Aorta (tissue), 5 donors: ENCODE results near the gene HNRNPC. TPM values are rescaled to one million over a fixed set of nuclear protein-coding genes. Genes with fewer than 3 reads are reported as not detected.
"Not testable (repeated sequence)": the region's sequence is repeated elsewhere in the genome, so short reads cannot be mapped to it uniquely, and the experiment has no call there.

Experiments
- ATAC-seq: fragments of 200-7000 bp; cut with Tn5 transposase; one replicate; pipeline ENCODE4 v1.9.1; 2022; ENCODE audit warnings: moderate library complexity; ENCODE audit not compliant: low FRiP score
- DNase-seq, 2 donors: peaks; one replicate each; pipeline ENCODE4 v3.0.0-alpha.2; 2020
- H3K27ac ChIP-seq, 2 donors: one replicate each; pipeline ENCODE4 v1.5.1; 2013; ENCODE audit warnings: low read length in 2 of 2, mild to moderate bottlenecking in 2 of 2, moderate library complexity in 2 of 2, control low read depth in 1 of 2, inconsistent platforms in 1 of 2, low read depth in 1 of 2
- H3K27me3 ChIP-seq, 2 donors: one replicate each; pipeline ENCODE4 v1.6.1; 2013; ENCODE audit warnings: control low read depth in 1 of 2, low read length in 1 of 2, mild to moderate bottlenecking in 1 of 2, moderate library complexity in 1 of 2; ENCODE audit not compliant: insufficient read depth in 2 of 2, control insufficient read depth in 1 of 2
- H3K36me3 ChIP-seq, 2 donors: one replicate each; pipeline ENCODE4 v1.6.1; 2013; ENCODE audit warnings: control low read depth in 1 of 2, low read length in 1 of 2, mild to moderate bottlenecking in 1 of 2; ENCODE audit not compliant: insufficient read depth in 2 of 2, control insufficient read depth in 1 of 2
- H3K4me1 ChIP-seq, 2 donors: one replicate each; pipeline ENCODE4 v1.6.1; 2013; ENCODE audit warnings: low read length in 2 of 2, control low read depth in 1 of 2, mild to moderate bottlenecking in 1 of 2, moderate library complexity in 1 of 2; ENCODE audit not compliant: insufficient read depth in 2 of 2, control insufficient read depth in 1 of 2
- H3K4me3 ChIP-seq, 2 donors: one replicate each; pipeline ENCODE4 v1.5.1; 2013; ENCODE audit warnings: low read length in 2 of 2, control low read depth in 1 of 2, mild to moderate bottlenecking in 1 of 2
- H3K9me3 ChIP-seq: one replicate; pipeline ENCODE4 v1.6.1; 2013; ENCODE audit warnings: mild to moderate bottlenecking, low read length; ENCODE audit not compliant: control insufficient read depth
- WGBS, 2 donors: extraction: QIAGEN DNeasy Blood & Tissue Kit; methylation state at CpG; one replicate each; pipeline ENCODE4 v1.1.7; 2013; 5-methylcytosine and 5-hydroxymethylcytosine counted together
- intact Hi-C, 2 donors: fragments of 100-400 bp; cut with DNase I; formaldehyde crosslinking; loops; one replicate each; pipeline versions ENCODE4 v1.14.2 to v1.15.0; 2022
- polyA plus RNA-seq, 2 donors: library from polyadenylated mRNA; stranded (reverse); fragments of 200-250 nt; gene quantifications; one replicate each; pipeline ENCODE4 v1.2.3, GENCODE V29; 2013
- total RNA-seq, 2 donors: library from RNA; stranded (reverse); fragmentation: NEBNext Ultra II Directional; extraction: Animal tissue kit (Norgen Biotek cat#: 25700); gene quantifications; one replicate each; pipeline ENCODE4 v1.2.1, GENCODE V29; 2021
- donor health status: healthy with polysubstance abuse.
- donor health status: Bipolar disorder and iron deficiency.
- donor health status: DM: no; HTN: no; CAD: no.
- donor health status: DM: no; HTN: no; CAD: no.
- donor health status: DM: yes; HTN: yes; CAD: no.

Gene HNRNPC
- total and polyA plus RNA-seq, 4 donors = 257 to 378 (median 287) TPM

GRCh38 chr14:21281917-21282316, 12.7 kb upstream of the HNRNPC start:
- H3K27me3 ChIP-seq, DNase-seq, ATAC-seq, H3K4me3 ChIP-seq, H3K9me3 ChIP-seq, intact Hi-C loops, H3K27ac ChIP-seq, H3K36me3 ChIP-seq, H3K4me1 ChIP-seq: not testable (repeated sequence)
- 83 to 85% methylated on average over 8 of the region's 8 CpGs for WGBS, 2 donors

- H3K4me1 ChIP-seq = no peaks in the 10 kb centered on the region
- DNase-seq = no peak
- H3K27me3 ChIP-seq = no peaks in the 10 kb centered on the region
- no peaks in the 10 kb centered on the region for H3K9me3 ChIP-seq
- WGBS, 2 donors = 90 to 93% methylated on average over 2 of the region's 2 CpGs
- no peak within 1 kb of the TSS for H3K27ac ChIP-seq
- intact Hi-C loops = loop anchor here in 1 of 2 donors (10.0 kb wide), 1 partner anchor 1145 kb away; no protein-coding TSS in a partner anchor
- H3K4me3 ChIP-seq = no peak within 1 kb of the TSS
- ATAC-seq = no peak
- H3K36me3 ChIP-seq = no peaks in the 10 kb centered on the region
Measured at GRCh38 chr14:21279783-21280182, 10.5 kb upstream of the HNRNPC start, which contains the start of gene RPGRIP1. RPGRIP1 (plus strand) TSS chr14:21280083; CDS start chr14:21287977, 7,894 bp downstream.

- Histone ChIP-seq H3K27me3 (no peaks in the 10 kb centered on the region), H3K9me3 (no peaks in the 10 kb centered on the region), H3K27ac (no peak overlapping the region), H3K36me3 (no peaks in the 10 kb centered on the region), H3K4me1 (no peaks in the 10 kb centered on the region), H3K4me3 (no peak overlapping the region)
- no peak for DNase-seq
- no peak for ATAC-seq
- intact Hi-C loops = loop anchor here in 1 of 2 donors (10.0 kb wide), 1 partner anchor 1146 kb away; no protein-coding TSS in a partner anchor
- WGBS, 2 donors = 88 to 89% methylated on average over 4 of the region's 4 CpGs
Measured at GRCh38 chr14:21278632-21279031, 9.4 kb upstream of the HNRNPC start.

GRCh38 chr14:21275261-21275858, 6.1 kb upstream of the HNRNPC start:
- H3K36me3 ChIP-seq = no peaks in the 10 kb centered on the region
- DNase-seq = no peak
- no peak overlapping the region for H3K4me3 ChIP-seq
- no peak overlapping the region for H3K27ac ChIP-seq
- 84 to 89% methylated on average over 9 of the region's 9 CpGs for WGBS, 2 donors
- no peak for ATAC-seq
- H3K4me1 ChIP-seq = no peaks in the 10 kb centered on the region
- intact Hi-C loops = loop anchor here in 1 of 2 donors (10.0 kb wide), 1 partner anchor 1149 kb away; no protein-coding TSS in a partner anchor
- no peaks in the 10 kb centered on the region for H3K27me3 ChIP-seq
- no peaks in the 10 kb centered on the region for H3K9me3 ChIP-seq

- peak in 1 of 2 donors; percentile 28 for DNase-seq
- H3K4me1 ChIP-seq, H3K36me3 ChIP-seq, ATAC-seq, H3K4me3 ChIP-seq, H3K9me3 ChIP-seq, H3K27ac ChIP-seq, H3K27me3 ChIP-seq: not testable (repeated sequence)
- WGBS, 2 donors = 92 to 95% methylated on average over 17 of the region's 17 CpGs
- intact Hi-C loops = loop anchor here in 1 of 2 donors (10.0 kb wide), 1 partner anchor 1152 kb away; no protein-coding TSS in a partner anchor
Measured at GRCh38 chr14:21272661-21273060, 3.4 kb upstream of the HNRNPC start.

- ATAC-seq (peak; percentile 0), DNase-seq (peak in 1 of 2 donors; percentile 68)
- H3K9me3 ChIP-seq = no peaks in the 10 kb centered on the region
- 0 to 1% methylated on average over 24 of the region's 24 CpGs for WGBS, 2 donors
- peaks cover 0 to 6% of the 10 kb centered on the region in 2 donors for H3K4me1 ChIP-seq
- peak overlapping the region; percentile 99 for H3K4me3 ChIP-seq
- no peaks in the 10 kb centered on the region for H3K27me3 ChIP-seq
- intact Hi-C loops = loop anchor here (1.0 to 10.0 kb wide), 4 partner anchors 41 to 116 kb away; partner anchors contain the start of gene SUPT16H (in 2 of the 2)
- H3K27ac ChIP-seq = peak overlapping the region; percentile 77 to 100
- H3K36me3 ChIP-seq = peaks cover 0 to 6% of the 10 kb centered on the region in 2 donors
Measured at GRCh38 chr14:21268617-21269251, 508 bp downstream of the HNRNPC start.

GRCh38 chr14:21267886-21268616, 1.2 kb downstream of the HNRNPC start:
- H3K4me3 ChIP-seq = peak overlapping the region; percentile 99
- DNase-seq (no peak), ATAC-seq (no peak)
- H3K9me3 ChIP-seq = no peaks in the 10 kb centered on the region
- peaks cover 0 to 8% of the 10 kb centered on the region in 2 donors for H3K4me1 ChIP-seq
- H3K36me3 ChIP-seq = peaks cover 0 to 6% of the 10 kb centered on the region in 2 donors
- intact Hi-C loops = loop anchor here (5.0 to 10.0 kb wide), 3 partner anchors 41 to 114 kb away; partner anchors contain the start of gene SUPT16H (in 1 of the 2)
- no peak overlapping the region for H3K27ac ChIP-seq
- no peaks in the 10 kb centered on the region for H3K27me3 ChIP-seq
- 1% methylated on average over 16 of the region's 16 CpGs for WGBS, 2 donors

- ATAC-seq (no peak), DNase-seq (no peak)
- WGBS, 2 donors = 5 to 7% methylated on average over 10 of the region's 10 CpGs
- peaks cover 0 to 6% of the 10 kb centered on the region in 2 donors for H3K36me3 ChIP-seq
- no peaks in the 10 kb centered on the region for H3K27me3 ChIP-seq
- H3K4me3 ChIP-seq = peak overlapping the region; percentile 99
- intact Hi-C loops = loop anchor here (5.0 to 10.0 kb wide), 3 partner anchors 40 to 115 kb away; partner anchors contain the start of gene SUPT16H (in 1 of the 2)
- H3K4me1 ChIP-seq = peaks cover 0 to 8% of the 10 kb centered on the region in 2 donors
- no peak overlapping the region for H3K27ac ChIP-seq
- no peaks in the 10 kb centered on the region for H3K9me3 ChIP-seq
Measured at GRCh38 chr14:21267431-21267845, 1.8 kb downstream of the HNRNPC start.
